GM21367 (cell line): Measurements from ENCODE around the gene NBEAL2.
A peak's percentile ranks its signal among the peaks of the same experiment; 100 is the strongest.

Source experiments
- ATAC-seq: cut with Tn5 transposase; IDR thresholded peaks from one replicate; pipeline ENCODE4 v1.9.1; 2021; ENCODE audit not compliant: unreplicated experiment

Gene NBEAL2

GRCh38 chr3:46999516-47000197 is 20.2 kb downstream of the NBEAL2 start:
- no peak for ATAC-seq

DNA sequence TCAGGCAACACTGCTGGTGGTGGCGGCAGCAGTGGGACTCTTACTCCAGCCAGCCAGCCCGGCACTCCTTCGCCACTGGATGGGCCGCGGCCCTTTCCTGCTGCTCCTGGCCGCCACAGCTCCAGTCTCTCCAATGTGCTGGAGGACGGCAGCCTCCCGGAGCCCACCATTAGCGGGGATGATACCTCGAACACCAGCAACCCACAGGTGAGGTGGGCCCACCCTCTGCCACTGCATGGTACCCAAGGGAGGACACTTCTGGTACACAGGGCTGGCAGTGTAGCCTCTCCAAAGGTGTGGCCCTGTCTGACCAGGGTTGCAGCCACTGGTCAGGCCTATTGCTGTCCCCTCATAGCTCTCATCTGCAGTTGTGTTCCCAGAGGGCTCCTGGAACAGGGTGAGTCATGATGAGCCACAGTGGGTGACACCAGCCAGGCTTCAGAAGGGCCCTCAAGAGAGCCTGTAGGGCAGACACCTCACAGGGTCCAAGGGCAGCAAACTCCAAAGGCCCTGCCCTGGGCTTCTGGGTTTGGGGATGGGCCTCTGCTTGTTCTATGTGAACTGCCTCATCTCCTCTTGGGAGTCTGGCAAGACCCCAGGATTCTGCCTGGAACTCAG is 20.8 kb downstream of the NBEAL2 start:
- no peak for ATAC-seq

- no peak for ATAC-seq
Measured at GRCh38 chr3:47000922-47001730, 21.7 kb downstream of the NBEAL2 start.

DNA sequence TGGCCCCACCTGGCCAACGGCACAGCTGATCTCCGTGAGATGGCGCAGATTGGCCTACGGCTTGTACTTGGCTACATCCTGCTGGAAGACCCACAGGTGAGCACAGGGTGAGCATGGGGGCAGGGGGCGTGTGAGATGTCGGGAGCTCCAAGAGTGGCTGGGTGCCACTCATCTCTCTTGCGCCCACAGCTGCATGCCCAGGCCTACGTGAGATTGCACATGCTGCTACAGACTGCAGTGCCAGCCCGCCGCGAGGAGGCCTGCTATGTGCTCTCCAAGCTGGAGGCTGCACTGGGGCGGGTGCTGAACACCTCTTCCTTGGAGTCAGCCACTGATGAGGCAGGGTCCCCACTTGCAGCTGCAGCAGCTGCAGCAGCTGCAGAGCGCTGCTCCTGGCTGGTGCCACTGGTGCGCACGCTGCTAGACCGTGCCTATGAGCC is 22.3 kb downstream of the NBEAL2 start:
- no peak for ATAC-seq

- no peak for ATAC-seq
Measured at GRCh38 chr3:47002171-47003055, 22.9 kb downstream of the NBEAL2 start.

GRCh38 chr3:47003056-47003410 is 23.6 kb downstream of the NBEAL2 start:
- no peak for ATAC-seq

DNA sequence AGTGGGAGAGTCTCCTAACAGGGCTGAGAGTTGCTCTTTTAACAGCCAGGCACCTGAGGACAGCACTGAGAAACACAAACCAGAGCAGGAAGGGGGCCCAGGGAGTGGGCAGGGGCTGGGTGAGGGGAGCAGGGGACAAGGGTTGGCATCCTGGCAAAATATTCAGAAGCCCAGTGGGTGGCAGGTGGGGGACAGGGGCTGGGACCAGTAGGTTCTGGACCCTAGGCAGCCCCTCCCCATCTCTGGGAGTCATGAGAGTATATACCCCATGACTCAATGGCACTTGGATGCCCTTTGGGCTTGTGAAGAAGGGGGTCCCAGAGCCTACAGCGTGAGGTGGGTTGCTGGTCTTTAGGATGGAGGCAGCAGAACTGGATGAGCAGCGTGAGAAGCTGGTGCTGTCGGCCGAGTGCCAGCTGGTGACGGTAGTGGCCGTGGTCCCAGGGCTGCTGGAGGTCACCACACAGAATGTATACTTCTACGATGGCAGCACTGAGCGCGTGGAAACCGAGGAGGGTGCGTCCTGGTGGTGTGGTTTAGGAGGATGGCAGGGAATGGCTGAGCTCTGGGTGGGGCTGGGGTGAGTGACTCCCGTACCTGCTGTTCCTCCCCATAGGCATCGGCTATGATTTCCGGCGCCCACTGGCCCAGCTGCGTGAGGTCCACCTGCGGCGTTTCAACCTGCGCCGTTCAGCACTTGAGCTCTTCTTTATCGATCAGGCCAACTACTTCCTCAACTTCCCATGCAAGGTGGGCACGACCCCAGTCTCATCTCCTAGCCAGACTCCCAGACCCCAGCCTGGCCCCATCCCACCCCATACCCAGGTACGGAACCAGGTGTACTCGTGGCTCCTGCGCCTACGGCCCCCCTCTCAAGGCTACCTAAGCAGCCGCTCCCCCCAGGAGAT is 24.2 kb downstream of the NBEAL2 start:
- no peak for ATAC-seq

DNA sequence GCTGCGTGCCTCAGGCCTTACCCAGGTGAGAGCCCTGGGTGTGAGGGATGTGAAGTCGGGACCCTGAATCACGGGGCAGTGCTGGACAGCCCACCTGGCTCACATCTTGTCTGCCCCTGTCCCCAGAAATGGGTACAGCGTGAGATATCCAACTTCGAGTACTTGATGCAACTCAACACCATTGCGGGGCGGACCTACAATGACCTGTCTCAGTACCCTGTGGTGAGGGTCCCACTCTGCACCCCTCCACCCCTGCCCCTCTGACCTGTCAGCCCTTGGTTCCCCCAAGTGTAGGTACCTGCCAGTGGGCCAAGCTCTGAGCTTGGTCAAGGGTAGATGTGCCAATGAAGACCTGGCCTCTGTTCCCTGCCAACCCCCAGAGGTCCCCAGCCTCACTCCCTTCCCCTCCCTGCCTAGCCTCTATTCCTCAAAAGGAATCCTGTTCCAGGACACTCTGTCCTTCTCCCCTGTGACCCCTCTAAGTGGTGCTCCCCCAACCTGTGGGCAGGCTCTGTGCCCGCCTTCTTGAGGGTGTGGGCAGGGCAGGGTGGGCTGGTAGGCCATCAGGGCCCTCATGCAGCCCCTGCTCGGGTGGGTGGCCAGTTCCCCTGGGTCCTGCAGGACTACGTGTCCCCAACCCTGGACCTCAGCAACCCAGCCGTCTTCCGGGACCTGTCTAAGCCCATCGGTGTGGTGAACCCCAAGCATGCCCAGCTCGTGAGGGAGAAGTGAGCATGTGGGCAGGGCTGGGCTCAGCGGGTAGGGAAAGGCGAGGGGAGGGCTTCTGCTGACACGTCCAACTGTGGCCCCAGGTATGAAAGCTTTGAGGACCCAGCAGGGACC is 25.1 kb downstream of the NBEAL2 start:
- no peak for ATAC-seq

DNA sequence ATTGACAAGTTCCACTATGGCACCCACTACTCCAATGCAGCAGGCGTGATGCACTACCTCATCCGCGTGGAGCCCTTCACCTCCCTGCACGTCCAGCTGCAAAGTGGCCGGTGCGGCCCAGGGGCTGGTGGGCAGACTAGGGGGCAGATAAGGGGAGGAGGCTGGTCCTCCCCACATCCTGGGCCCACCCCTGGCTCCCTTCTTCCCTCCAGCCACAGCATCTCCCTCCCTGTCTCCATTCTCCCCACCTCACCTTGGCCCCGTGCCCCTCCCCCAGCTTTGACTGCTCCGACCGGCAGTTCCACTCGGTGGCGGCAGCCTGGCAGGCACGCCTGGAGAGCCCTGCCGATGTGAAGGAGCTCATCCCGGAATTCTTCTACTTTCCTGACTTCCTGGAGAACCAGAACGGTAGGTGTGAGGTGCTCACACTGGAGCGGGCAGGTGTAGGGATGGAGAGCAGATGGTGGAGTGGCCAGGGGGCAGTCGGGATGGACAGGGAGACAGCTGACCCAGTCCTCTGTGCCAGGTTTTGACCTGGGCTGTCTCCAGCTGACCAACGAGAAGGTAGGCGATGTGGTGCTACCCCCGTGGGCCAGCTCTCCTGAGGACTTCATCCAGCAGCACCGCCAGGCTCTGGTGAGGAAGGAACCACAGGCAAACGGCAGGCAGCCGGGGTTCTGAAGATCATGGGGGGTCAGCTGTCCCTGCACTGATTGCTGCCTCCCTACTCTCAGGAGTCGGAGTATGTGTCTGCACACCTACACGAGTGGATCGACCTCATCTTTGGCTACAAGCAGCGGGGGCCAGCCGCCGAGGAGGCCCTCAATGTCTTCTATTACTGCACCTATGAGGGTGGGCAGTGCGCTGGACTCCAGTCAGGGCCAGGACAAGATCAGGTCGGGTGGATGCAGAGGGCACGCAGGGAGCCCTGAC is 26.0 kb downstream of the NBEAL2 start:
- ATAC-seq = no peak

DNA sequence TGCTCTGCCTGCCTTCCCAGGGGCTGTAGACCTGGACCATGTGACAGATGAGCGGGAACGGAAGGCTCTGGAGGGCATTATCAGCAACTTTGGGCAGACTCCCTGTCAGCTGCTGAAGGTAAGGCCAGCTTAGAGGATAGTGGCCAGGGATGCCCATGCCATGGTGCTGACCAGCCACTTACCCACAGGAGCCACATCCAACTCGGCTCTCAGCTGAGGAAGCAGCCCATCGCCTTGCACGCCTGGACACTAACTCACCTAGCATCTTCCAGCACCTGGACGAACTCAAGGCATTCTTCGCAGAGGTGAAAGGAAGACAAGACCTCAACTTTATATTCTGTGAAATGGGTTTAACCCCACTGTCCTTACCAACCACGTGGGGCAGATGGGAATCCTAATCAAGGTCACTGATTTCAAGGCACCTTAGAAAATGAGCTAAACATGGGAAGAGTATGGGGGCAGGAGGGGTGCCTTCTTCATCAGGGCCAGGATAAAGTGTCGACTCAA is 26.7 kb downstream of the NBEAL2 start:
- ATAC-seq = no peak

- ATAC-seq = no peak
Measured at GRCh38 chr3:47007001-47007400, 27.5 kb downstream of the NBEAL2 start.

- ATAC-seq = no peak
Measured at GRCh38 chr3:47007482-47008233, 28.2 kb downstream of the NBEAL2 start.

DNA sequence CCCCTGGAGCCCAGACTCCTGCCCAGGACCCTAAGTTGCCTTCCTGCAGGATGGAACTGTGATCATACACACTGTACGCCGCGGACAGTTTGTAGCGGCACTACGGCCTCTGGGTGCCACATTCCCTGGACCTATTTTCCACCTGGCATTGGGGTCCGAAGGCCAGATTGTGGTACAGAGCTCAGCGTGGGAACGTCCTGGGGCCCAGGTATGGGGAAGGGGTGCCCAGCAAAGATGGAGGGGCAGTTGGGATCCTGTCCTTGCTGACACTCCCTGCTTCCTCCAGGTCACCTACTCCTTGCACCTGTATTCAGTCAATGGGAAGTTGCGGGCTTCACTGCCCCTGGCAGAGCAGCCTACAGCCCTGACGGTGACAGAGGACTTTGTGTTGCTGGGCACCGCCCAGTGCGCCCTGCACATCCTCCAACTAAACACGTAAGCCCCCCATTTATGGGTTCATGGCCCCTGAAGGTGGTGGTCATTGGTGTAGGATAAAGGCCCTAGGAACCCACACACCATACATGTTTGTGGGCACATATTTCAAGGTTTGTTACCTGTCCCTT is 28.8 kb downstream of the NBEAL2 start:
- ATAC-seq = no peak

DNA sequence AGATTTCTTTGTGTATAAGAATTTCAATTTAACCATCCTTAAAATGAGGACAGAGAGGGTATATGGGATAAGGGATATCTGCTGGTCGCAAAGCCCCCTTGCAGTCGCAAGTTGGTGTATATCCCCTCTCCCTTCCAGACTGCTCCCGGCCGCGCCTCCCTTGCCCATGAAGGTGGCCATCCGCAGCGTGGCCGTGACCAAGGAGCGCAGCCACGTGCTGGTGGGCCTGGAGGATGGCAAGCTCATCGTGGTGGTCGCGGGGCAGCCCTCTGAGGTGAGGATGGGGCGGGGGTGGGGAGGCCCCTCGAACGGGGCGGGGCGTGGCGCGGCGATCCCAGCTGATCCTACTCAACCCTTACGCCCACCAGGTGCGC is 29.4 kb downstream of the NBEAL2 start:
- ATAC-seq = no peak

DNA sequence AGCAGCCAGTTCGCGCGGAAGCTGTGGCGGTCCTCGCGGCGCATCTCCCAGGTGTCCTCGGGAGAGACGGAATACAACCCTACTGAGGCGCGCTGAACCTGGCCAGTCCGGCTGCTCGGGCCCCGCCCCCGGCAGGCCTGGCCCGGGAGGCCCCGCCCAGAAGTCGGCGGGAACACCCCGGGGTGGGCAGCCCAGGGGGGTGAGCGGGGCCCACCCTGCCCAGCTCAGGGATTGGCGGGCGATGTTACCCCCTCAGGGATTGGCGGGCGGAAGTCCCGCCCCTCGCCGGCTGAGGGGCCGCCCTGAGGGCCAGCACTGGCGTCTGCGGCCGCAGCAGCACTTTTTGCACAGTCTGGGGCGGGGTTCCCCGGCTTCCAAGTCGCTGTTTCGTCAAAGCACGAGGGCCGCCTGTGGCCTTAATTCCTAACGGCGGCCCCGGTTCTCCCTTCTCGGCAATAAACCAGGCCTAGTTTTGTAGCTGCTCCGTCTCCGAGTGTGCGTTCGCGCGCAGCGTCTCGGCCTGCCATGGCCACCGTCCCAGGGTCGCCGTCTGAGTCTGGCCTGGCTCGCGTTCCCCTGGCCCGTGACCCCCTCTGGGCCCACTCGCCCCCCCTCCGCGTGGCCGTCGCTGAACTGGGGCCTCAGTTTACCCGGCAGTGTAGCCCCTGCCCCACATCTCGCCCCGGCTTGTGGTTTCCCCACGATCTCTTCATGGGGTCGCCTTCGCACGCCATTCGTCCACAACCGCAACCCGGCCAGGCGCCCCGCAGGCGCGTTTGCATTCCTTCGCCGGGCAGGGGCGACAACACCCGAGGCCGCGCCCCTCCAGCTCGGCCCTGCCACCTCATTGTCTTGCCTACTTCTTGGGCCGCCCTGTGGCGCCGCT is 30.0 kb downstream of the NBEAL2 start:
- ATAC-seq = peak; percentile 75
